Skeletal muscle satellite cell (primary cell): ENCODE data around the gene HIVEP3.

ENCODE experiments used
- H3K27me3 ChIP-seq: 2 replicates; pipeline ENCODE4 v1.7.0; 2013; ENCODE audit warnings: low read length; ENCODE audit not compliant: control insufficient read depth, insufficient read depth
- H3K36me3 ChIP-seq: 2 replicates; pipeline ENCODE4 v1.7.0; 2013; ENCODE audit warnings: mild to moderate bottlenecking, control low read depth, low read length; ENCODE audit not compliant: insufficient read depth
- H3K4me1 ChIP-seq: 2 replicates; pipeline ENCODE4 v1.7.0; 2013; ENCODE audit warnings: low read length; ENCODE audit not compliant: control insufficient read depth, insufficient read depth
- H3K4me2 ChIP-seq: 2 replicates; pipeline ENCODE4 v1.7.0; 2013; ENCODE audit warnings: mild to moderate bottlenecking, low read length
- H3K4me3 ChIP-seq: 2 replicates; pipeline ENCODE4 v1.7.0; 2013; ENCODE audit warnings: low read length
- H3K9ac ChIP-seq: 2 replicates; pipeline ENCODE4 v1.7.0; 2013; ENCODE audit warnings: mild to moderate bottlenecking, low read depth, low read length, moderate library complexity
- H3K9me3 ChIP-seq: replicated peaks from 2 replicates; pipeline ENCODE4 v1.7.0; 2013; ENCODE audit warnings: mild to moderate bottlenecking, control low read depth, low read length

The HIVEP3 gene

DNA sequence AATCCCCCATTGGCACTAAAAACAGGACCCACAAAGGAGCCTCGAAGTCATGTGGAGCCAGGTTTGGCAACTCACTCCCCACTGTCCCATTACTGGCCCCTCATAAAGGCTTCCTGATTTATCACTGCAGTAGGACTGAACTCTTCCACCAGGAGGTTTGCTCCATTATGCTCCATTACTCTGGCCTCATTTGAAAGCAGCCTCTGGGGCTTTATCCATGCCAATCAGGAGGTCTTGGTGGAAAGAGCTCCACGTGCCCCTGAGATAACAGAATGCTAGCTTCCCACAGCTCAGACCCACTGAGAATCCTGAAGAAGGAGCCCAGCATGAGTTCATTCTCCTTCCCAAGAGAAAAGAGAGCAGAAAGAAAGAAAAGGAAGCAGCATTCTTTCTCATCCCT, 76.4 kb downstream of the HIVEP3 start:
- Histone ChIP-seq H3K4me1 (no peaks in the 10 kb centered on the region), H3K4me3 (no peak overlapping the region), H3K27me3 (peaks cover 18% of the 10 kb centered on the region)

DNA sequence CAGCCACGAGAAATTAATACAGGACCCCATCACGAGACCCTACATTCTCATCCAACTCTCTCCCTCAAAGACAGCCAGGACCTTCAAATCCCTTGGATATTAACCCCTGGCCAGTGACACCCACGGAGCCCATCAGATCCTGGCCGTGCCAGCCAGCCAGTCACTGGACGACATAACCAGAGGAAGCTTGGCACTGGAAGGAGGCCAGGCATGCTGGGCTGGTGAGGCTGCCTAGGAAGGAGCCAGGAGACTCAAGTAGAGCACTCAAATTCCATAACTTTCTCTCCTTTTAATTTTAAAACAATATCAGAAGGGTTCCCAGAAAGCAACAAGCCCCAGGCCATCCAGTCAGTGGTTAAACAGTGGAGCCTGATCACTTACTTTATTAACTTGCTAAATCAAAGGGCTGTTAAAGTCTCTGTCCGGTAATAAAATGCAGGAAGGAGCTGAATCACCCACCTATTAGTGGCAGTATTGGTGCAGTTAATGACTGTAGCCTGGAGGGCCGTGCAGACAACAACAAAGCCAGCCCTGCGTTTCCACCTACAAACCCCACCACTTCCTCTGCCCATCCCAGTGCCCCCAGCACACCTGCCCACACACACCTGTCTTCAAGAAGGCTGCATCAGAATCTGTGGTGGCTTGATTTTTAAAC, 78.0 kb downstream of the HIVEP3 start:
- Histone ChIP-seq H3K27me3 (peaks cover 24% of the 10 kb centered on the region), H3K4me2 (no peak overlapping the region), H3K9ac (no peak overlapping the region), H3K9me3 (no peaks in the 10 kb centered on the region), H3K4me1 (no peaks in the 10 kb centered on the region), H3K4me3 (no peak overlapping the region), H3K36me3 (no peaks in the 10 kb centered on the region)

More for the DNA sequence above, 76.4 kb downstream of the HIVEP3 start:
- no peaks in the 10 kb centered on the region for H3K36me3 ChIP-seq
- H3K9ac ChIP-seq, result no peak overlapping the region
- H3K4me2 ChIP-seq, result no peak overlapping the region
- H3K9me3 ChIP-seq, result no peaks in the 10 kb centered on the region

DNA sequence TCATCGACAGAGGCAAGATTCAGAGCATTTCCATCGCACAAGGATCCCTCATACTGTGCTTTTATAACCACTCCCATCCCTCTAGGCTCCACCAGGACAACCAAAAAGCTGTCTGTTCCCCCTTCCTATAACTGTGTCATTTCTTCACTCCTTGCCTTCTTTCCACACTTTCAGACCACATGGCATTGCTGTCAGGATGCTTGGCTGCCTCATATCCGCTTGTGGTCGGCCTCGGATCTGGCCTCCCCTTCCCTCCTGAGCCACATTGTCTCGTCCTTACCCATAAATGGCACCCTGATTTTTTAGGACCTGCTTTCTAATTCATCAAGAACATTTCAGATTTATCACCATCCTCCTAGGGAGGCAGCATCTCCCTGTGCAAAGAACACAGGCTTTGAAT, 80.5 kb downstream of the HIVEP3 start:
- peaks cover 28% of the 10 kb centered on the region for H3K27me3 ChIP-seq
- no peak overlapping the region for H3K9ac ChIP-seq
- no peaks in the 10 kb centered on the region for H3K4me1 ChIP-seq
- H3K9me3 ChIP-seq, result no peaks in the 10 kb centered on the region
- H3K4me3 ChIP-seq, result no peak overlapping the region
- no peaks in the 10 kb centered on the region for H3K36me3 ChIP-seq
- no peak overlapping the region for H3K4me2 ChIP-seq

DNA sequence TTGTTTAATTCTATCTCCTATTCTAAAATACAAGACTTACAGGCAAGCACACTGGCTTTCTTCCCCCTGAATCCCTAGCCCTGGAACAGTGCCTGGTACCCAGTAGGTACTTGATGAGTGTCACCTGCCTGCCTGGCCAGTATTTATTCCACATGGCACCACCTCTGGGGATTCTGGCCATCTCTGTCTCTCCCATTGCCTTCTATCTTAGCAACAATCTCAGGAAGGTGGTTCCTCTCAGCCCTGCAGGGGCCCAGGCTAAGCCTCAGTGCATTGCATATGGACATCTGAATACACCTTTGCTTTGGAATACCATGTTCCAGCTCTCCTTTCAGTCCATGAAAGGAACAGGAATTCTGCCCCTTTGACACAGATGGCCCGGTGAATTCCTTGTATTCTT, 81.0 kb downstream of the HIVEP3 start:
- Histone ChIP-seq H3K9ac (no peak overlapping the region), H3K36me3 (no peaks in the 10 kb centered on the region), H3K9me3 (no peaks in the 10 kb centered on the region), H3K4me1 (no peaks in the 10 kb centered on the region), H3K4me3 (no peak overlapping the region), H3K4me2 (no peak overlapping the region), H3K27me3 (peaks cover 28% of the 10 kb centered on the region)

DNA sequence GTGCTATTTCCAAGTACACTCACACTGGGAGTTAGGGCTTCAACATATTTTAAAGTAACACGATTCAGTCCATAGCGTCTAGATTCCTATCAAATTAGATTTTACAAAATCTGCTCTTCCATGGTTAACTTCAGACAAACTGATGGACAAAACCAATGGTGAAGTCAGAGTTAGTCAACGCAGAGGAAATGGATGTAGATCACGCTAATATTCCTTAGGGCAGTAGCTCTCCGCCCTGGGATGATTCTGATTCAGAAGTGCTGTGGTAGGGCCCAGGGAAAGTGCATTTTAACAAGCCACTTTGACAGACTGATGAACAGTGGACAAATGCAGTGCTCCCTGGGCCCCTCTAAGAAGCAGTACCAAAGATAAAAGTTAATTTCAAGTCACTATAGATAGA, 83.2 kb downstream of the HIVEP3 start:
- Histone ChIP-seq H3K4me3 (no peak overlapping the region), H3K9ac (no peak overlapping the region), H3K4me1 (no peaks in the 10 kb centered on the region), H3K4me2 (no peak overlapping the region), H3K9me3 (no peaks in the 10 kb centered on the region), H3K36me3 (no peaks in the 10 kb centered on the region), H3K27me3 (peaks cover 34% of the 10 kb centered on the region)

DNA sequence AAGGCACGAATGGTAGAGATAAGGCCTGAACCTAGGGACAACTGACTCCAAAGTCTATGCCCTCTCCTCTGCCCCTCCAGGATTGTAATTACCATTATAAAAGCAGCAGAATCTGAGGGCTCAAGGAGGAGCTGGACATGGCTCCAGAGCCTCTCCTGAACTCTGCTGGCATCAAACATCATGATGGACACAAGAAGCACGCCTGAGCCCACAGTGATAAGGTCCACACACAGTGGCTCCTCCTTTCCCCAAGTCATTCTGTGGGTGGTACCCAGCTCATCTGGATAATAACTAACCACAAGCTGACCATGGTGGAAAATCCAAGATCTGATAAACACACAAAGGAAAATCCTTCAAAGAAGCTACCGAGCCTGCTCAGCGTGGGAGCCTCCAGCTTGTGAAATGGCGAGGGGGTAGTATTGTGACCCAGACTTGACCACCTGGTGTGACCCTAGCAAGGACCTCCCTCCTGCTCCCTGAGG, 85.2 kb downstream of the HIVEP3 start:
- no peak overlapping the region for H3K4me3 ChIP-seq
- no peaks in the 10 kb centered on the region for H3K9me3 ChIP-seq
- no peaks in the 10 kb centered on the region for H3K4me1 ChIP-seq
- H3K4me2 ChIP-seq, result no peak overlapping the region
- no peak overlapping the region for H3K9ac ChIP-seq
- no peaks in the 10 kb centered on the region for H3K36me3 ChIP-seq
- peaks cover 26% of the 10 kb centered on the region for H3K27me3 ChIP-seq

DNA sequence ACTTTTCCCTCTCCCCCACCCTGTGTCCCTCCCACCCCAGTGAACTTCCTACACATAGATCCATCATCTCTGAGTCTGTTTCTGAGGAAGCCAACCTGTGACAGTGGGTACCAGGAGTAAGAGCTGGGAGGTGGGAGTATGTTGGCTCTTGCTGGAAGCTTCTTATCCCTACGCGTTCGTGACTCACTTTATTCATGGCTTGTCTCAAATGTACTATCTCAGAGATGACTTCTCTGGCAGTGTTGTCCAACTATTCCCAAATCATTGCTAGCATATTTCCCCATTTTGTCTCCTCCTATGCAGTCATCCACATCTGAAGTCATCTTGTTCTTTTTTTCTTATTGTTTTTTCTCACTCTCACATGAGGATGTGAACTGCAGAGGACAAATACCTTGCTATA, 88.0 kb downstream of the HIVEP3 start:
- Histone ChIP-seq H3K9ac (no peak overlapping the region), H3K27me3 (peaks cover 12% of the 10 kb centered on the region), H3K9me3 (no peaks in the 10 kb centered on the region), H3K4me1 (no peaks in the 10 kb centered on the region), H3K36me3 (no peaks in the 10 kb centered on the region), H3K4me3 (no peak overlapping the region), H3K4me2 (no peak overlapping the region)

DNA sequence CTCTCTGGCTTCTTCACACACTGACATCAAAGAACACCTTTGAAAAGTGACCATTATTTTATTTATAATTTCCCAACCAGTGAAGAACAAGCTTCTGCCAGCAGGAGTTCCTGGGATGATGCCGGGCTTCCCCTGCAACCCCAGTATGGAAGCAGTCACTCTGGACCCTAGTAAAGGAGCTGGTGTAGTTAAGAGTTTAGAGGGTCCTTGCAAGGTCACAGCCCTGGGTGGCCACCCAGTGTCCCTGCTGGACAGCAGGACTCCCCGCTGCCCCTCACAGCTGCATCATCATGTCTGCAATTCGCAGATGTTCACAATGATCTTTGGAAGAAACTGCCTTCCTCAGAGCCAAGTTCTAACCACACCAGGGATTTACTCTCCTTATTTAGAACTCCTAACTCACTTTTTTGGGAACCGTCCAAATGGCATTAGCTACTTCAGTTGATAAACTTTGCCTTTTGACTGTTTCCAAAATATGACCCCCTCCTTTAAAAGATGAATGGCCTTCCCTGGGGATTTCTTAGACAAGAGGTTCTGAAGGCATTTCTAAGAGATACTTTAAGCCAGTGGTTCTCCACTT, 90.6 kb downstream of the HIVEP3 start:
- Histone ChIP-seq H3K4me2 (no peak overlapping the region), H3K9ac (no peak overlapping the region), H3K4me1 (no peaks in the 10 kb centered on the region), H3K36me3 (no peaks in the 10 kb centered on the region), H3K4me3 (no peak overlapping the region), H3K9me3 (no peaks in the 10 kb centered on the region), H3K27me3 (peaks cover 9% of the 10 kb centered on the region)

DNA sequence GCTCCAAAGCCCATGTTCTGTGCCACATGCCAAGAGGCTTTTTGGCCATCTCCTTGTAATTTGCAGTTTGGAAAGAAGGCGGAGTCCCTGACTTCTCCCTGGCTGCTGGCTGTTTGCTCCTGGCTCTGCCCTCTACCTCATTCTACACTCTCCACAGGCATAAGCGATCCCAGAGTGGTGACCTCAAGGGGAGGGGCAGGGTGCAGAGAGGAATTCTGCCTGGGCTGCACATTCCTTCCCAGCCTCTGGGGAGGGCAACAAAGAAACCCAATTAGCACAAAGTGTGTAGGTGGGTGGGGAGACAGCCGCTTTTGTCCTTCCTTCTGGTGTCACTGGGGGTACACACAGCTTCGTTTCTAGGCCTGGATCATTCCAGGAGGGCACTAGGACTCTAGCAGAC, 95.3 kb downstream of the HIVEP3 start:
- H3K9ac ChIP-seq, result no peak overlapping the region
- H3K4me2 ChIP-seq, result no peak overlapping the region
- H3K9me3 ChIP-seq, result no peaks in the 10 kb centered on the region

DNA sequence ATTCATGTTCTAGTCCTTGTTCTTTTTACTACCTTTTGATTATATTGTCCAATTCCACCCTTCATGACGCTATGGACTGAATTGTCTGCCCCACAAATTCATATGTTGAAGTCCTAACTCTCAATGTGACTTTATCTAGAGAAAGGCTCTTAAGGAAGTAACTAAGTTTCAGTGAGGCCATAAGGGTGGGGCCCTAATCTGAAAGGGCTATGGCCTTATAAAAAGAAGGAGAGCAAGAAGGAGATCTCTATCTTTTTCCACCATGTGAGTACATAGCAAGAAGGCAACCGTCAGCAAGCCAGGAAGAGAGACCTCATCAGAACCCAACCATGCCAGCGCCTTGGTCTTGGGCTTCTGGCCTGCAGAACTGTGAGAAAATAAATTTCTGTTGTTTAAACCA, 95.9 kb downstream of the HIVEP3 start:
- Histone ChIP-seq H3K9ac (no peak overlapping the region), H3K36me3 (no peaks in the 10 kb centered on the region), H3K4me2 (no peak overlapping the region), H3K9me3 (no peaks in the 10 kb centered on the region), H3K4me1 (no peaks in the 10 kb centered on the region), H3K4me3 (no peak overlapping the region), H3K27me3 (peaks cover 8% of the 10 kb centered on the region)

More for the DNA sequence above, 95.3 kb downstream of the HIVEP3 start:
- H3K36me3 ChIP-seq, result no peaks in the 10 kb centered on the region
- no peak overlapping the region for H3K4me3 ChIP-seq
- no peaks in the 10 kb centered on the region for H3K4me1 ChIP-seq
- peaks cover 6% of the 10 kb centered on the region for H3K27me3 ChIP-seq

DNA sequence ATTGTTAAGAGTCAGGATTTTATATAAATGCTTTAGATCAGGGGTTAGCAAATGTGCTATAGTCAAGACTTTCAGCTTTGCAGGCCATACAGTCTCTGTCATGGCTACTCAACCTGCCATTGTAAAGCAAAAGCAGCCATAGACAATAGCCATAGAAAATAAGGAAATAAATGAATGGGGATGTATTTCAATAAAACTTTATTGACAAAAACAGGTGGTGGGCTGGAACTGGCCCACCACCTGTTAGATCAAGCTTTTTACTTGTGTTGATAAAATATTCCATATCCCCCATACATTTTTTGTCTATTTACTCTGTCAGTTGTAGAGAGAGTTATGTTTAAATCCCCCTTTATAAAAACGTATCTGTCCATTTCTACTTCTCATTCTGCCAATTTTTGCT, 98.9 kb downstream of the HIVEP3 start:
- H3K9me3 ChIP-seq, result no peaks in the 10 kb centered on the region
- peaks cover 18% of the 10 kb centered on the region for H3K27me3 ChIP-seq
- no peaks in the 10 kb centered on the region for H3K4me1 ChIP-seq
- H3K9ac ChIP-seq, result no peak overlapping the region
- H3K36me3 ChIP-seq, result no peaks in the 10 kb centered on the region
- no peak overlapping the region for H3K4me3 ChIP-seq
- no peak overlapping the region for H3K4me2 ChIP-seq

DNA sequence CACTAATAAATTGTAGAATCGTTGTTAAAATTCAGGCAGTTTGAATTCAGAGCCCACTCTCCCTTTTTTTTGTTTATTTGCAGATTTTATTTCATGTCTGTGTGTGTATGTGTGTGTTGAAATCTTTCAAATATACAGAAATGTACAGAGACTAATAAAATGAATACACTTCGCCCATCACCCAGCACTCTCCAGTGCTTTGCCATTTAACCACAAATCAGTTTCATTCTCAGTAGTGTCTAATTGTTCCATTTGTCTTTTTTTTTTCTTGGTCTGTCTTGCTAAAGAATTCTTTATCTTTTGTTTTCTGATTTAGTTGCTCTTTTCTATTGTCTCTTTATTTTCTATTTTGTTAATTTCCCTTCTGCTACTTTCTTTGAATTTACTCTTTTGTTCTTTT, 99.7 kb downstream of the HIVEP3 start:
- H3K4me1 ChIP-seq, result no peaks in the 10 kb centered on the region

More for the DNA sequence above, 99.7 kb downstream of the HIVEP3 start:
- Histone ChIP-seq H3K4me3 (no peak overlapping the region), H3K4me2 (no peak overlapping the region), H3K9ac (no peak overlapping the region), H3K36me3 (no peaks in the 10 kb centered on the region), H3K27me3 (peaks cover 18% of the 10 kb centered on the region), H3K9me3 (no peaks in the 10 kb centered on the region)
